ENCODE results near the gene TEKT3.
A peak's percentile ranks its signal among the peaks of the same experiment; 100 is the strongest.

Gene TEKT3

DNA sequence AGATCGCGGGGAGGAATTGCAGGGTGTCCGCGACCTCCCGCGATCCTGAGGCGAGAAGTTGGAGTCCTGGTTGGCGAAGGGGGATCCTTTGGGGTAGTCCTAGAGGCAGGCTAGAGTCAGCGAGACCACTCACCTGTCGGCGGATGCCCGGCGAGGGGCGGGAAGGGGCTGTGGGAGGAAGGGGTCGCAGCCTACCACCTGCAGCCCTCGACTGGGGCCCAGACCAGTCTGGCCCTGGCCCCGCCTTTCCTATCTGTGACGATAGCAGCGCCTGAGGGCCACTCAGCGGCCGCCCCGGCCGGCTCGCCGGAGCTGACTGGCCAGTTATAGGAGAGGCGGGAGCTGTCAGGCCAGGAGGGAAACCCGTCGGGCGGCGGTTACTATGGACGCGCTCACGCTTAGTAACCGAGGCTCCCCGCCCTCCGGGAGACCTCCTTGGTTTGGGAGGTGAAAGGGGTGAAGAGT lies at the start of gene TEKT3:
Gene TEKT3, minus strand, starts transcription at position 213 of the 465 bp plus-strand sequence. CDS start 10,012 bp downstream, outside the sequence.
- peak; percentile 27 for DNase-seq (ENCODE audit: low spot score)

DNA sequence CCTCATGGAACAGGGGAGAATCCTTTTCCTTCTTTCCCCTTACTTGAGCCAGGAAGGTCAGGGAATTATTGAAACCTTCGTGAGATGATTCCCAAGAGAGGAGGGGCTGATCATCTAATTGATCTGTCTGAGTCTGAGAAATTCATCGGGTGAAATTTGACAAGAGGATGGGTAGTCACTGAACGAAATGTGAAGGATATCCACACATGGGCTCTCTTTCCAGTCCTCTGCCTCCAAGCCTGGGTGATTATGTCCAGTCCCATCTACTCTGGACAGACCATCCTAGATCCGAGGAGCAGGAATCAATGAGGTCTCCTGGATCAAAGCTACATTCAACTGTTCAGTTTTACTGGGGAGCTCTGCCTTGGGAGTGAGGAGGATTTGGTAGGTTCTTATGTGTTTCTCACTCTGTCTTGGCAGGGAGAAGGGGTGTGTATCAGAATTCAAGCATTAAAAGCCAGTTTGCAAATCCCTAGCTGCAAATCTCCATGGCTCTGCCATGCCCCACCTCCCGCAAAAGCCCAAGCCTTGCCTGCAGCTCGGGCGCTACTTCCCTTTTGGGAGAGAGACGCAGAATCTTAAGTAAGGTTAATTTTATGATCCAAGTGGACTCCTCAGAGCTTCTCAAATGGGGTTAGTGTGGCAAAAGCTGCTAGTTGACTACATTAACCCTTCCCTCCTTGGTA lies 47.1 kb upstream of the TEKT3 start:
- no peak for DNase-seq (ENCODE audit: low spot score)

DNA sequence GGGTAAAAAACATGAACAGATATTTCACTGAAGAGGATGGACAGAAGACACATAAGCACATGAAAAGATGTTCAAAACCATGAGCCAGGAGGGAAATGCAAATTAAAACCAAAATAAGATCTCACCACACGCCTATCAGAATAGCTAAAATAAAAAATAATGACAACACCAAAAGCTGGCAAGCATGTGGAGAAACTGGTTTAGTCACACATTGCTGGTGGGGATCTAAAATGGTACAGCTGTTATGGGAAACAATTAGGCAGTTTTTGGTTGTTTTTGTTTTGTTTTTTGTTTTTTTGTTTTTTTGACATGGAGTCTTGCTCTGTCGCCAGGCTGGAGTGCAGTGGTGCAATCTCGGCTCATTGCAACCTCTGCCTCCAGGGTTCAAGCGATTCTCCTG lies 44.7 kb upstream of the TEKT3 start:
- no peak for DNase-seq (ENCODE audit: low spot score)

DNA sequence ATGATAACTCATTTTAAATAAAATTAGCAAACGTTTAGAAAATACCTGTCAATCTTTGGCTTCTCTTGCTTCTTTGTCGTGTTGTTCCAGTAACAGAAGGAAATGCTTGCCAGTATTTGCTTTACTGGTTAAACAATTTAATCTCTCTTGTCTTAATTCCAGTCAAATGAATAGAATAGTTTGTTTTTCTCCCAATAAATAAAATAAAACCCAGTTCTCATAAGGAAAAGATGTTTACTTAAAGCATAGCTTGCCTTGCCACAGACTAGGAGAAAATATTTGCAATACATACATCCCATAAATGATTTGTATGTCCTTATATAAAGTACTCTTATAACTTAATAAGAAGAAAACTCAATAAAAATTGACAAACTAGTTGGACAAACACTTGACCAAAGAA lies 43.9 kb upstream of the TEKT3 start:
- DNase-seq (ENCODE audit: low spot score) = no peak

DNA sequence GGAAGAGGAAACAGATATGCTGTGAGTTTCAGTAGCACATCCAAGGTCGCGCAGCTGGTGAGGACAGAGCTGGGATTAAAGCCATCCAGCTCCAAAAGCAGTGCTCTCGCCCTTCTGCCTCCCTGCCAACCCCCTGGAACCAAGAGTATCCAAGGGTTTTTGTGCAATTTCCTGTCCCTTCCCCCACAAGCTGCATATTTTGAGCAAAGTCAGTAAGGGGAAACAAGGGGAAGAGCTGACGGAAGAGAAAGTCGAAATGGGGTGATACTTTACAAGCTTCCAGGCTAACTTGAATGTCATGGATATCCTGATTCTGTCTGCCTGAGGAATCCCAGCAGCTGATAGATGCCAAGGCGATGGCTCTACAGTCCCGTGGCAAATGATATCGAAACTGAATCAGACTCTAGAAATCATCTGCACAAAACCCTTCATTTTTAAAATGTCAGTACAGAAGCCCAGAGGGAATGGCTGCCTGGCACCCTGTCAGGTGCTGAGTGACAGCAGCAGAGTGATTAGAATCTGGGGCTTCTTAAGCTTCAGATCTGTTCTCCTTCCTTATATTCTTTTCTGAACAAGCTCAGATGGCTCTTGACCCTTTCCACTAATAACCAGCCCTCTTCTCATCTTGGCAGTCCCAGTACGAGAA lies 42.9 kb upstream of the TEKT3 start:
- DNase-seq (ENCODE audit: low spot score) = no peak

DNA sequence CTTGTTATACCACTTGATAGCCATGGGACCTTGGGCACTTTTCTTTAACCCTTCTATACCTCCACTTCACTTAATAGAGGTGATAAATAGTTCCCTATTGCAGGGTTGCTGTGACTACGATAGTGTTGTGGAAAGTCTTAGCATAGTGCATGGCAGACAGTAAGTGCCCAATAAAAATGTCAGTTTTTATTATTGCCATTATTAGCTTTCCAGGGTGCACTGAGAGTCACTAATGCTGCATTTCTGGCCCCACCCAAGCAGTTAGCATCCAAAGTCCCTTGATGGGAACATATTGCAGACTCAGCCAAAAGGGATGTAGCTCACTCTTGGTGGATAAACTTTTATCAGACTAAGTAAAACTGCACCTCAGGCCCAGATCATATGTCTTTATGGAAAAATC lies 41.5 kb upstream of the TEKT3 start:
- DNase-seq (ENCODE audit: low spot score) = no peak

DNA sequence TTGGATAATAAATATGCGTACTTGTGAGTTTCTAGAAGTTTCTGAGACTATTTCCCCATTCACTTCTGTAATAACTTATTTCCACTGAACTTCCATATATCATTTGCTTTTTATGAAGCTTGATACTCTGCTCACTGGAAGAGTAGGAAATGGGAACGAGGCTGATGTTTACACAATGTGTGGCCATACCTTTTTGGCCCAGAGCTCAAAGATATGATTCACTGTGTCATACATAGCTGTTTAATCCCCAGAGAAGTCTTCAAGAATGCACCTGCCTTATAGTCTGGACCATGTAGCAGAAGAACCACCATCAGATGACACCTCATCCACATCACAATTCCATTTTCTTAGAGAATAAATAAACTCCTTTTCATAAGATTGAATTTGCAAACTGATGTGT lies 40.3 kb upstream of the TEKT3 start:
- DNase-seq (ENCODE audit: low spot score) = no peak

DNA sequence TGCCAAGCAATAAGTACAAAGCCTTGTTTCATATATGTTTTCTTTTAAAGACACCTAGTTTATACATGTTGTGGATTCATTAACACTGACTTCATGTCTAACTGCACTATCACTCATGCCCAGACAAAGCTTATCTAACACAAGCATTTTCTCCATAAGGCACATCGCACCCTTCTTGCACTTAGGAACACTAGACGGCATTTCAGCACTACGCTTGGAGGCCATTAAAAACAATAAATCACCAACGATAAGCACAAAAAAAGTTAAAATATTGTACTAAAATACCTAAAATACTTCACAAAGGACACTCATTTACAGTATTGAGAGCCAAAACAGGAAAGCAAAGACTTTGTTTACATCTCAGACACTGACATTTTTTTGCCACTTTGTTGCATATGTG lies 39.0 kb upstream of the TEKT3 start:
- DNase-seq (ENCODE audit: low spot score) = no peak

DNA sequence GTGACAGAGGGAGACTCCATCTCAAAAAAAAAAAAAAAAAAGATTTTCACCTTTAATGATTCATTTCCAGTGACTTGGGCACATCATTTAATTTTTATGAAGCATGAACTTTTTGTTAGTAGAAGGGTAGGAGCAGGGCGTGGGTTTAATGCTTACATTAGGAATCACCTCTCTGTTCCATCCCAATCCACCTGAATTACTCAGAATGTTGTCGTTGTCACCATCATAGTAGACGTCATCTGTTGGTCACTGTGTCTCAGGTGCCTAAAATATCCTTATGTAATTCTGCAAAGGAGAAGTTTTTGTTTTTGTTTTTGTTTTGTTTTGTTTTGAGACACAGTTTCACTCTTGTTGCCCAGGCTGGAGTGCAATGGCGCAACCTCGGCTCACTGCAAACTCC lies 38.3 kb upstream of the TEKT3 start:
- no peak for DNase-seq (ENCODE audit: low spot score)

DNA sequence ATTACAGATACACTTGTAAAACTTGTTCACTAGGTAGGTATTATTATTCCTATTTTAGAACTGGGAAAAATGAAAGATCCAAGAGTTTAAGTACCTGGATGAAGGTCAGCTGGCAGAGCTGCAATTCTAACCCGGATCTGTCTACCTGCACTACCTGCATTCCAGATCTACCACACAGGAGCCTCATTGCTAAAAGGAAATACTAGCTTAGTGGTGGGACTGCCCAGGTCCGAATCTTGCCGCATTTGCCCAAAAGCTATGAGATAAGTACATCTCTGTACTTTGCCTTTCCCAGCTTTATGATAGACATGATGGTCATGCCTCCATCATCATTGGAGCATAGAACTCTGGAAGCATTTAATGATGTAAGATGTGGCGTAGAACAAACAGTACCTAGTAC lies 36.8 kb upstream of the TEKT3 start:
- no peak for DNase-seq (ENCODE audit: low spot score)

DNA sequence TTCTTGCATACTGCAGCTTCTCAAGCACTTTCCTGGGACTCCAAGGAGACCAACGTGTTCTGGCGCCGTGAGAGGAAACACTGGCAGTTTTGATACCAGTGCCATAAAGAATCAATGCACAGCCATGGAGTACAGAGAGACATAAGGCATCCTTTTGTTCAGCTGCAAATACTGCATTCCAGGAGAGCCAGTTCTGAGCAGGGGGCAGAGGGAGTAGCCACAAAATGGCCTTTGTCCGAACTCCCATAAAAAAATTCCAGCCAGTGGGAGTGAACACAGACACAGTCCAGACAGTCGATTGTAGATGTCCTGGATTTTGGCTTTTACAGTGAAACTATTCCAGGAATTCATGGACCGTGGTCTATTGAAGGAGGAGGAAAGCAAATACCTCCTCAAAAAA lies 36.2 kb upstream of the TEKT3 start:
- DNase-seq (ENCODE audit: low spot score) = no peak

DNA sequence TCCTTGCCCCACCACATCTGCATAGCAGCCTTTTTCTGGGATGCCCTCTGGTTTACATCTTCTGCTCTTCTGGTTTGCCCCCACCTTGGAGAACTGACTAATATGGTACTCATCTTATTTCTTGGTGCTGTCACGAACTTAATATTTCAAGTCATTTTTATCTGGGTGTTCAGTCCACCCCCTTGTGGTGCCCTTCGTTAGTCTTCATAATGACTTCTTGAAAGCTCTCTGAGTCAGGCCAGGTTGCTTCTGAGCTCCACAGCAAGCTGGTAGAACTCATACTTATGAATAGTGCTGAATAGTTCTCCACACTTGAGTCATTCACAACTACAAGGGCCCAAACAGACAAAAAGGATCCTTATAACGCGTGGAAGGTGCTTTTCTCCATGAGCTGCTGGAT lies 35.8 kb upstream of the TEKT3 start:
- DNase-seq (ENCODE audit: low spot score) = no peak

DNA sequence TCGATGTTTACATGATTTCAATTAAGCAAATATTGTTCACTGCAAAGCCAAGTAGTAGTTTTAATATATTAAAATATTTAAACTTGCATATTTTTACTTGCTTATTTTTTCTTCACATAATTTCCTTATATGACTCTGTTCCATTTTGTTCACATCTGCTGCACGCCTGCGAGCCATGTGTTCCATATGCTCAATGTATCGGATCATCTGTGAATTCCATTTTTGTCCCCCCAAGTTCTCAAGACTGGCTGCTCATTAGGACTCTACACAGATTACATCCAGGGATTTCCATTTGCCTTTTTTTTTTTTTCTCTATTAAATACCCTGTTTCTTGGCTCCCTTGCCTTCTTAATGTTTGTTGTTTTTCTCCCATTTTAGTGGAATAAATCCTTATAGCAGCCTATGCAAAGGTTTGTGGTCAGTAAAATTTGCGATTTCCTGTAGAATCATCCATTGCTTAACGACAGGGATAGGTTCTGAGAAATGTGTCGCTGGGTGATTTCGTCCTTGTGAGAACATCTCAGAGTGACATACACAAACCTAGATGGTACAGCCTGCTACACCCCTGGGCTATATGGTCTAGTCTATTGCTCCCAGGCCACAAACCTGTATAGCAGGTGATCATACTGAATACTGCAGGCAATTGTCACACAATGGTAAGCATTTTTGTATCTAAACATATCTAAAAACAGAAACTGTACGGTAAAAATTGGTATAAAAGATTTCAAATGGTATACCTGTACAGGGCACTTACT lies 30.2 kb upstream of the TEKT3 start:
- DNase-seq (ENCODE audit: low spot score) = no peak

DNA sequence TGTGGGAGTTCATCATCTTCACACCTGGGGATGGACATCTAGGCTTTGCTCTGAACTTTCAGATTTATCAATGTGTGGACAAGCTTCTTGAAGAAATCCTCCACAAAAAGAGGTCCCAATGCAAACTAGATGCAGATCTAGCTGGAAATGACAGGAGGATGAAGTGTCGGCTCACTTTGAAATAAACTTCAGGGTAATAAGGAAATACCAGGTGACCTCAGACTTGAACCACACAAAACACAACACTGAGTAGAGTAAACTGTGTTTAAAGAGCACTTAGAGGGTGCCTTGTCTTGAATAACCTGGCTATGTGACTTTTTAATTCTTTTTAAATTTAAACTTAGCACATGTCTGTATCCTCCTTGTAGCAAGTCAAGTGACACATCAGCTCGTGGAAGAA lies 27.2 kb upstream of the TEKT3 start:
- DNase-seq (ENCODE audit: low spot score) = no peak

DNA sequence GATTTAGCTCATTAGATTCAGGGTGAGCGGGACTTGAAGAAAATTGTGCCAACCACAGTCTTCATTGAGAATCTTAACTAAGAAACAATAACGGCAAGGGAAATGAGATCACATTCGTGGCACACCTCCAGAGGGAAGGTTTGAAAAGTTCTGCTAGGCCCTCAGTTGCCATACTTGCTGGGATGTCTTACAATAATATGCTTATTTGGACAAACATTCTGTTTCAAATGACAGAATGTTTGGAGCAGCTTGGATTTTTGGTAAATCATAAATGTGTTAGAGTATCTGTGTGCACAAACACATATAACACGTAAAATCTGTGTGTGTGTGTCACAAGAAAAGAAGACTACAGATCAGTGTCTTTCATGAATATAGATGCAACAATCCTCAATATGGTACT lies 24.6 kb upstream of the TEKT3 start:
- no peak for DNase-seq (ENCODE audit: low spot score)

DNA sequence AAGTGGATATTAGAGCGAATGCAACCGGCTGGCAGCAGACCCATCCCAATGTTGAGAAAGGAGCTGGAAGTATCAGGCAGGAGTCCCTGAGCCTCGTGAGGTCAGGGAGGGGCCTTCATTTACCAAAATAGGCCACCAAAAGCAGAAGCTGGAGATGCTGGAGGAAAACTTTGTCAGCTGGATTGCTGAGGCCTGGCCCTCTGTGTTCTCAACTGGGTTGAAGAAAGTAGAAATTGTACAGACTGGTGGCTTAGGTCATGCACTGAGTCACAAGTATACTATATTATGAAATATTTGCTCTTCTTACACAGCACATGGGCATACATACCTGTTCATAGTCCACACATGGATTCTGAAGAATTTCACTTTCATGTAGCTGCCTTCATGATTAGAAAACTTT lies 23.2 kb upstream of the TEKT3 start:
- DNase-seq (ENCODE audit: low spot score) = no peak

DNA sequence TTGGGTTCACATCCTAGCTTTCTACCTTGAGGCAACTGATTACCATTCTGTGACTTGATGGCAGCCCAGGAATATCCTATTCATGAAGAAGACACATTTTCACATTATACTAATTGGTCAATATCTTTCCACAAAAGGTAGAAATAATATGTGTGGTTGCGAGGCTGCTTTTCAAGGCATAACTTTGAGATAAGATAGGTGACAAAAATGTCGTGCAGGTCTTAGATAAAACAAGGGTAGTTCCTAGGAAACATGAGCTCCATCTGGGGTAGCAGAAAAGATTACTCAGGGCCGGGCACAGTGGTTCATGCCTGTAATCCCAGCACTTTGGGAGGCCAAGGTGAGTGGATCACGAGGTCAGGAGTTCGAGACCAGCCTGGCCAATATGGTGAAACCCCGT lies 22.3 kb upstream of the TEKT3 start:
- DNase-seq (ENCODE audit: low spot score) = no peak

DNA sequence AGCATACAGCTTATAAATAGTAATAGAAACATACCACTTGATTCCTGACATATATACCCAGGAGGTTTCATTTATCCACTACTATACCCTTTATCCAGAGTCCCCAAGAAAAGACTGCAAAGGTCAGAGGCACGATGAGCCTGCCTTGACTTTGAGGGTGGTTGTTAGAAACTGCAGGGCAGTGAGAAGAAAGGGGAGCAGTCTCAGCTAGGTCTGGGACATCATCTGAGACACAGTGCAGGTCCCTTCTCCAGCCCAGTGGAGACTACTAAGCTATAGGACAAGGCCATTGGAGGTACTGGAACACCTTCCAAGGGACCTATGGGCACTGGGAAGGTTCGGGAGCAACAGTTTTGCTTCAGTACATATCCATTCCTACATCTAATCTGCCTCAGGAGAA lies 20.2 kb upstream of the TEKT3 start:
- DNase-seq (ENCODE audit: low spot score) = no peak

DNA sequence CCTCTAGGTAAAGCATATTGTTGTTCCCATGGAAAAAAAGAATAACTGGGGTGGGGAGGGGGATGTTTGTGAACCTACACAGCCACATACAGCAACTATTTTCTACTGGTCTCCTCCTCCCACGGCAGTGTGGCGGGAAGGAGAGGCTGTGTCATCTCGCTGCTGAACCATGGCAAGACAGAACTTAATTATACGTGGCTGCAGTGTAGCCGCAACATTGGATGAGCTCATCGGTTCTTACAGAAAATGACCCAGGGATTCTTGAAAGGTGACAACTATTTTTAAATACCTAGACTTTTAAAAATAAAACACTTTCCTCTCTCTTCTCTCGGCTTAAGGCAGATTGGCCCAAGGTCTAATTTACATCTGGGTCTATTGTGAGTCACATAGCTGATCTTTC lies 19.8 kb upstream of the TEKT3 start:
- DNase-seq (ENCODE audit: low spot score) = no peak

DNA sequence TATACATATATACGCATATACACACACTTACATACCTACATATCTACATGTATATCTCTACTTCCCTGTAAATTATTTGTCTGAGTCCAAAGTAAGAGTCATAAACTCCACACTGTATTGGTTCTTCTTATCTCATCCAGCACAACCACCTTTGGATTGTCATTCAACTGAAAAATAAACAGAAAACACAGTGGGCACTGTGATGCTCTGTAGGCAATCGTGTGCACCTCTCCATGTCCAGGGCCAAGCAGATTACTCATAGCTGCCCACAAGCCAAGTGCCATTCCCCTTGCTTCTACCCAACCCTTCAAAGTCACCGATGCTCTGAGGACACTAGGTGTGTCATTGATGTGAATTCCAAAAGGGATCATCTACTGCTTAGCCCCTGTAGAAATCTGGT lies 12.9 kb upstream of the TEKT3 start:
- DNase-seq (ENCODE audit: low spot score) = no peak

DNA sequence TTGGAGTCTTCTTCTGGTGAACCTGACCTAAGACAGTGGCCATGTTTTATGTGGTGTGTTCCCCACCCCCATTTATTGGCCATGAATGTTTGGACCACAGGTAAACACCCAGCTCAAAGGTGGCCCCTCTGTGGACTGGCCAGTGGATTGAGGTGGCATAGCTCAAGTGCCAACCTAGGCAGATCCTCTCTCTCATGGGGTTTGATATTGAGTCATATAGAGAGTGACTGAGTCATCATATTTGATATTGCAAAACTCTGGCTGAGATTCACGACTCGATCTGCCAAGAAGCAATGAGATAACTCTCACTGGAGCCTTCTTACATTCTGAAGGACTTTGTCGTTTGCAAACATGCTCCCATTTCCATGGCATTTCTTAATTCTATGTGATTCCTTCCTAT lies 10.5 kb upstream of the TEKT3 start:
- no peak for DNase-seq (ENCODE audit: low spot score)

DNA sequence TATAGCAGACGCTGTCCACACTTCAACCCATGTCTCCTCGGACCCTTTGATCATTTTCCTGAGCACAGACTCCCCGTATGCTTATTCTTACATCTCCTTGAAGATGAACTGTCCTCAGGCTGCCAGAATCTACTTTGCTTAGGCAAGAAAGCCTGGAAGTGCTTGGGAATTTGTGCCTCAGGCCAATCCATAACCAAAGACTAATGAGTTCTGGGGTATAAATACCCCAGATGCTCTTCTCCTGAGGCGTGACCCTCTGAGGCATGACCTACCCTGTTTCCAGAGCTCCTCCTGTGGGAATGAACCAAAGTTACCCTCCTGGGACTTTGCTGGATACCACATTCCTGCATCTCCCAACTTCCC lies 10.1 kb upstream of the TEKT3 start:
- no peak for DNase-seq (ENCODE audit: low spot score)

DNA sequence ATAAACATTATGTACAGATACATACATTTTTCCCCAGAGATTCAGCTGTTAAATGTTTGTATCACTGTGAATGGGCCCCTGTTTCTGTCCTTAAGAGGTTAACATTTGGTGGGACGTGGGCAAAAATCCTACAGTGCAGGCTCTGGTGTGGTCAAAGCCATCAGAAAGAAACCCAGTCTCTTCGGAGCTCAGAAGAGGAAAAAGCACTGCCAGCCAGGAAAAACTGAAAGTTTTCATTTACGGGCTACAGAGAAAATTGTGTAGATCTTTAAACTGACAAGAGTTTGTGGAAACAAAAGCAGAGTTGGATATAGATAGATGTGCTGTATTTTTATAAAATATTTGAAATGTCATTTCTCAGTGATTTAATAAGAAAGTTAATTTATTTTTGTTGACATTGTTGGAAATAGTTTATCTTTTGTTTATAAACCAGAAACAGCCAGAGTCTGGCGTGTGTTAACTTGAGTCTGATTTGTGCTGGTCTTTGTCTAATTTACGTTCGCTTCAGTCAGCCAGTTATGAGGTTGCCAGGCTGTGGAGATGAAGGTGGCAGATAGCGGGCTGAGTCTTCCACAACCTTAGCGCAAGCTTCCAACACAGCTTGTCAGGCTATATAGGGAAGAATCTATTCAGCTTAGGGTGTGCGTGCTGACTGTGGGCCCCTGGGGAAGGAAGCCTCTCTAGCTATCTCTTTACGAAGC lies 9.5 kb upstream of the TEKT3 start:
- DNase-seq (ENCODE audit: low spot score) = no peak
